GM23338 (cell line): ENCODE results near the gene LIMCH1. TPM values are rescaled to one million over a fixed set of nuclear protein-coding genes. Genes with fewer than 3 reads are reported as not detected.

Experiments used
- ATAC-seq: fragments of 200-7000 bp; cut with Tn5 transposase; 3 replicates; pipeline ENCODE4 v1.9.1; 2020
- DNase-seq: peaks from one replicate; pipeline ENCODE4 v3.0.0-alpha.2; 2015; ENCODE audit warnings: low spot score
- H2AFZ ChIP-seq: fragments of 200-600 bp; sonication (generic); 2 replicates; pipeline ENCODE4 v1.8.0; 2016; ENCODE audit warnings: antibody characterized with exemption, mild to moderate bottlenecking, moderate library complexity
- H3F3A ChIP-seq: fragments of 200-600 bp; sonication (generic); replicated peaks from 2 replicates; pipeline ENCODE4 v1.8.0; 2017; ENCODE audit warnings: antibody characterized with exemption, mixed run types, low read depth
- H3K27ac ChIP-seq: fragments of 200-600 bp; sonication (generic); 2 replicates; pipeline ENCODE4 v1.6.1; 2016; ENCODE audit warnings: low read depth
- H3K27me3 ChIP-seq: fragments of 200-600 bp; sonication (generic); 2 replicates; pipeline ENCODE4 v1.8.0; 2016; ENCODE audit warnings: mild to moderate bottlenecking, mixed run types, moderate library complexity; ENCODE audit not compliant: insufficient read depth
- H3K36me3 ChIP-seq: fragments of 200-600 bp; sonication (generic); 2 replicates; pipeline ENCODE4 v1.8.0; 2016; ENCODE audit warnings: mild to moderate bottlenecking; ENCODE audit not compliant: insufficient read depth
- H3K4me1 ChIP-seq: fragments of 200-600 bp; sonication (generic); 2 replicates; pipeline ENCODE4 v1.8.0; 2016; ENCODE audit warnings: mild to moderate bottlenecking, moderate library complexity; ENCODE audit not compliant: insufficient read depth
- H3K4me2 ChIP-seq: fragments of 200-600 bp; sonication (generic); 2 replicates; pipeline ENCODE4 v1.7.1; 2017; ENCODE audit warnings: mixed run types
- H3K4me3 ChIP-seq: fragments of 200-600 bp; sonication (generic); 2 replicates; pipeline ENCODE4 v1.6.1; 2016; ENCODE audit warnings: mixed run types
- H3K79me2 ChIP-seq: fragments of 200-600 bp; sonication (generic); replicated peaks from 2 replicates; pipeline ENCODE4 v1.8.0; 2017; ENCODE audit warnings: mild to moderate bottlenecking; ENCODE audit not compliant: insufficient read depth
- H3K9me2 ChIP-seq: fragments of 200-600 bp; sonication (generic); 2 replicates; pipeline ENCODE4 v1.8.0; 2017; ENCODE audit not compliant: insufficient read depth
- H4K20me1 ChIP-seq: fragments of 200-600 bp; sonication (generic); replicated peaks from 2 replicates; pipeline ENCODE4 v1.8.0; 2017; ENCODE audit warnings: mild to moderate bottlenecking; ENCODE audit not compliant: insufficient read depth
- H3K27ac Mint-ChIP-seq: 2 replicates; pipeline ENCODE4 v1.8.0; 2020; ENCODE audit warnings: inconsistent platforms, mild to moderate bottlenecking, moderate library complexity, mixed read lengths
- H3K27me3 Mint-ChIP-seq: 3 replicates; pipeline ENCODE4 v1.8.0; 2022; ENCODE audit warnings: low read depth, mild to moderate bottlenecking, moderate library complexity, mixed read lengths, inconsistent platforms; ENCODE audit not compliant: insufficient read depth, poor library complexity
- H3K36me3 Mint-ChIP-seq: 3 replicates; pipeline ENCODE4 v1.8.0; 2021; ENCODE audit warnings: low read depth, mild to moderate bottlenecking, inconsistent platforms, moderate library complexity, mixed read lengths
- H3K4me1 Mint-ChIP-seq: 3 replicates; pipeline ENCODE4 v1.8.0; 2020; ENCODE audit warnings: mild to moderate bottlenecking, inconsistent platforms, mixed read lengths
- H3K4me3 Mint-ChIP-seq: 3 replicates; pipeline ENCODE4 v1.8.0; 2021; ENCODE audit warnings: moderate library complexity, mild to moderate bottlenecking, inconsistent platforms, mixed read lengths
- H3K9me3 Mint-ChIP-seq: 3 replicates; pipeline ENCODE4 v1.8.0; 2020; ENCODE audit warnings: moderate library complexity, mild to moderate bottlenecking, inconsistent platforms, mixed read lengths
- CREB1 ChIP-seq: fragments of 250-450 bp; sonication (Bioruptor Pico); IDR thresholded peaks from 2 replicates; pipeline ENCODE4 v1.5.0; 2020; ENCODE audit warnings: low read depth, mild to moderate bottlenecking, moderate library complexity
- CTCF ChIP-seq, 2 experiments: fragments of 200-600 bp in 1 of 2; sonication (generic) in 1 of 2; conservative IDR thresholded peaks; 2 replicates each; pipeline versions ENCODE4 v1.5.1 to v1.6.1; 2016 to 2017; ENCODE audit warnings: antibody characterized with exemption in 2 of 2, low read depth in 2 of 2, mild to moderate bottlenecking in 2 of 2, moderate library complexity in 1 of 2
- ETS1 ChIP-seq: IDR thresholded peaks from 2 replicates; pipeline ENCODE4 v1.6.1; 2016; ENCODE audit warnings: antibody characterized with exemption
- EZH2 ChIP-seq: fragments of 200-600 bp; sonication (generic); IDR thresholded peaks from one replicate; pipeline ENCODE4 v1.8.0; 2017; ENCODE audit warnings: antibody characterized with exemption, mild to moderate bottlenecking, low read depth; ENCODE audit not compliant: unreplicated experiment
- JUNB ChIP-seq: IDR thresholded peaks from one replicate; pipeline ENCODE4 v1.6.1; 2016; ENCODE audit warnings: antibody characterized with exemption; ENCODE audit not compliant: unreplicated experiment
- NANOG ChIP-seq: IDR thresholded peaks from 2 replicates; pipeline ENCODE4 v1.6.1; 2016; ENCODE audit warnings: antibody characterized with exemption, borderline replicate concordance
- POLR2AphosphoS5 ChIP-seq: IDR thresholded peaks from 2 replicates; pipeline ENCODE4 v1.6.1; 2016; ENCODE audit warnings: antibody characterized with exemption, low read depth
- REST ChIP-seq: IDR thresholded peaks from one replicate; pipeline ENCODE4 v1.6.1; 2018; ENCODE audit warnings: antibody characterized with exemption; ENCODE audit not compliant: unreplicated experiment
- STAT1 ChIP-seq: IDR thresholded peaks from one replicate; pipeline ENCODE4 v1.6.1; 2016; ENCODE audit warnings: antibody characterized with exemption; ENCODE audit not compliant: unreplicated experiment
- ZNF331 ChIP-seq: fragments of 250-450 bp; sonication (Bioruptor Pico); IDR thresholded peaks from 2 replicates; pipeline ENCODE4 v1.5.0; 2020; ENCODE audit warnings: low read depth, mild to moderate bottlenecking, moderate library complexity
- polyA plus RNA-seq: library from polyadenylated mRNA; unstranded; fragments of >200 nt; fragmentation: Nextera tagmentation; extraction: Ambion mirVana; gene quantifications from 2 replicates; pipeline ENCODE4 v1.2.1, GENCODE V29; 2016
- total RNA-seq: library from RNA; depleted of rRNA; stranded (reverse); fragments of >200 nt; shearing (Covaris generic); gene quantifications from 2 replicates; pipeline ENCODE4 v1.2.3, GENCODE V29; 2014

Gene LIMCH1
- total and polyA plus RNA-seq, 2 experiments from 2014 or later, result 1.5 TPM

- no peak for TF ChIP-seq REST
Measured at GRCh38 chr4:41728573-41728913, 190.6 kb downstream of the LIMCH1 start (continued).

GRCh38 chr4:41731569-41732126, 193.7 kb downstream of the LIMCH1 start:
- peaks cover 19% of the 10 kb centered on the region for H3K27me3 ChIP-seq
- H3K27me3 Mint-ChIP-seq, result no peaks in the 10 kb centered on the region
- TF ChIP-seq POLR2AphosphoS5, result no peak
- TF ChIP-seq EZH2, result no peak
- no peak for TF ChIP-seq REST
- no peak for TF ChIP-seq ETS1
- no peak for TF ChIP-seq NANOG
- no peak for TF ChIP-seq CTCF (conservative IDR thresholded peaks at IDR 0.05; ENCODE audit: low read depth in 2 of 2)
- TF ChIP-seq STAT1, result no peak
- no peak for TF ChIP-seq JUNB
- no peak for TF ChIP-seq CREB1 (CRISPR knock-in tag)
- no peak for TF ChIP-seq ZNF331 (CRISPR knock-in tag)

More at GRCh38 chr4:41731569-41732126, 193.7 kb downstream of the LIMCH1 start:
- peaks cover 2% of the 10 kb centered on the region; the same call in 1 of the 3 replicates for H3K4me1 Mint-ChIP-seq
- Histone ChIP-seq H3K4me3 (no peak overlapping the region), H3F3A (no peaks in the 10 kb centered on the region), H4K20me1 (no peaks in the 10 kb centered on the region), H3K4me2 (no peak overlapping the region), H3K9me2 (peaks cover 5% of the 10 kb centered on the region; the same call in 1 of the 2 replicates), H3K4me1 (no peaks in the 10 kb centered on the region), H3K36me3 (no peaks in the 10 kb centered on the region), H2AFZ (peak overlapping the region; percentile 43; the same call in 1 of the 2 replicates), H3K27ac (no peak overlapping the region), H3K79me2 (no peaks in the 10 kb centered on the region)
- no peak overlapping the region for H3K27ac Mint-ChIP-seq
- no peaks in the 10 kb centered on the region for H3K36me3 Mint-ChIP-seq
- H3K4me3 Mint-ChIP-seq, result no peak overlapping the region
- no peaks in the 10 kb centered on the region for H3K9me3 Mint-ChIP-seq
- ATAC-seq (no peak), DNase-seq (no peak)
